ENCODE results near the gene JAKMIP2.

The JAKMIP2 gene

DNA sequence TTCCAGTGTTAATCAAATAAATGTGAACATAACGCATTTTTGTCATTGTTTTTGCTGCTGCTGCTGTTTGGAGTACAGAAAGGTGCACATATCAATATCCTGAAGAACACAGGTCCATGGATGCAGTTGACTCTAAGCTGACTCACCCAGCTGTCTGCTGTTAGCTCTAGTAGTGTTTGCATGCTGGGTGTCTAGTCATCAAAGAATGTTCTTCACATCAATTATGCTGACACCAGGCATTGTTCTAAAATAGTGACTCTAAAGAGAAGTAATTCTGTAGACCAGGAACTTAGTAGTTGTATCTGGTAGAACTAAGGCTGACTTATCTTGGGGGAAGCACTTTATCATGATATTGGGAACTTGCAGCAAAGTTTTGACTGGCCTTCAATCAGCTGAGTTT, 217.0 kb downstream of the JAKMIP2 start:
- Histone ChIP-seq H4K20me1 (ENCODE audit: insufficient read depth, low read length, poor library complexity, severe bottlenecking) (no peaks in the 10 kb centered on the region), H2AFZ (ENCODE audit: low read length) (no peak overlapping the region), H3K79me2 (ENCODE audit: insufficient read depth, low read length) (no peaks in the 10 kb centered on the region), H3K9me3 (ENCODE audit: insufficient read depth, low read depth, low read length) (no peaks in the 10 kb centered on the region), H3K4me1 (ENCODE audit: insufficient read depth, low read length, poor library complexity, severe bottlenecking) (no peaks in the 10 kb centered on the region), H3K36me3 (ENCODE audit: insufficient read depth, low read length) (no peaks in the 10 kb centered on the region), H3K4me2 (ENCODE audit: low read depth, low read length, poor library complexity, severe bottlenecking) (no peak overlapping the region), H3F3A (ENCODE audit: low read depth) (no peaks in the 10 kb centered on the region), H3K27me3 (ENCODE audit: insufficient read depth, low read length, poor library complexity, severe bottlenecking) (no peaks in the 10 kb centered on the region), H3K9ac (ENCODE audit: low read depth, low read length, poor library complexity, severe bottlenecking) (no peak overlapping the region), H3K9me2 (replicated peaks; ENCODE audit: low read depth, low read length) (no peaks in the 10 kb centered on the region), H3K4me3 (ENCODE audit: low read length, poor library complexity, severe bottlenecking) (no peak overlapping the region)
- no peak for TF ChIP-seq EZH2phosphoT487 (IDR thresholded peaks at IDR 0.05; ENCODE audit: borderline replicate concordance)
- TF ChIP-seq, protein P1, sequence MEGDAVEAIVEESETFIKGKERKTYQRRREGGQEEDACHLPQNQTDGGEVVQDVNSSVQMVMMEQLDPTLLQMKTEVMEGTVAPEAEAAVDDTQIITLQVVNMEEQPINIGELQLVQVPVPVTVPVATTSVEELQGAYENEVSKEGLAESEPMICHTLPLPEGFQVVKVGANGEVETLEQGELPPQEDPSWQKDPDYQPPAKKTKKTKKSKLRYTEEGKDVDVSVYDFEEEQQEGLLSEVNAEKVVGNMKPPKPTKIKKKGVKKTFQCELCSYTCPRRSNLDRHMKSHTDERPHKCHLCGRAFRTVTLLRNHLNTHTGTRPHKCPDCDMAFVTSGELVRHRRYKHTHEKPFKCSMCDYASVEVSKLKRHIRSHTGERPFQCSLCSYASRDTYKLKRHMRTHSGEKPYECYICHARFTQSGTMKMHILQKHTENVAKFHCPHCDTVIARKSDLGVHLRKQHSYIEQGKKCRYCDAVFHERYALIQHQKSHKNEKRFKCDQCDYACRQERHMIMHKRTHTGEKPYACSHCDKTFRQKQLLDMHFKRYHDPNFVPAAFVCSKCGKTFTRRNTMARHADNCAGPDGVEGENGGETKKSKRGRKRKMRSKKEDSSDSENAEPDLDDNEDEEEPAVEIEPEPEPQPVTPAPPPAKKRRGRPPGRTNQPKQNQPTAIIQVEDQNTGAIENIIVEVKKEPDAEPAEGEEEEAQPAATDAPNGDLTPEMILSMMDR (conservative IDR thresholded peaks at IDR 0.05; ENCODE audit: low read length): no peak

DNA sequence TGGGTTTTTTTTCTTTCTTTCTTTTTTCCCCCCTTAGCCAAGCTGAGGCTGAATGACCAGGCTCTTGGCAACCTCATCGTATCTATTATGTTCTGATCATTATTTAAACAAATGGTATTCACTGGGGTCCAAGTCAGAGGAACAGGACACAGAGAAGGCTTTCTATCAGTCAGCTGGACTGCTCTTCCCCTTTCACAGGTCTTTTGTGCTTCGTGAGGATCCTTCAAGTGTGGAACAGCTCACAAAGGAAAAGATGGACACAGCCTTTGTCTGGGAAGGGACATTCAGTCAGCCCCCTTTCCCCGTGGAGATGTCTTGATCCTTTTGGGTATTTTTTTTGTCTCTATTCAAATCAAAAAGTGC, 218.4 kb downstream of the JAKMIP2 start:
- Histone ChIP-seq H3K4me1 (ENCODE audit: insufficient read depth, low read length, poor library complexity, severe bottlenecking) (no peaks in the 10 kb centered on the region), H3K4me3 (ENCODE audit: low read length, poor library complexity, severe bottlenecking) (no peak overlapping the region), H3K9me2 (replicated peaks; ENCODE audit: low read depth, low read length) (no peaks in the 10 kb centered on the region), H3K36me3 (ENCODE audit: insufficient read depth, low read length) (no peaks in the 10 kb centered on the region), H3F3A (ENCODE audit: low read depth) (no peaks in the 10 kb centered on the region), H3K4me2 (ENCODE audit: low read depth, low read length, poor library complexity, severe bottlenecking) (no peak overlapping the region), H2AFZ (ENCODE audit: low read length) (no peak overlapping the region), H3K9ac (ENCODE audit: low read depth, low read length, poor library complexity, severe bottlenecking) (no peak overlapping the region), H3K9me3 (ENCODE audit: insufficient read depth, low read depth, low read length) (no peaks in the 10 kb centered on the region), H3K79me2 (ENCODE audit: insufficient read depth, low read length) (no peaks in the 10 kb centered on the region), H3K27me3 (ENCODE audit: insufficient read depth, low read length, poor library complexity, severe bottlenecking) (no peaks in the 10 kb centered on the region), H4K20me1 (ENCODE audit: insufficient read depth, low read length, poor library complexity, severe bottlenecking) (no peaks in the 10 kb centered on the region)
- no peak for TF ChIP-seq EZH2phosphoT487 (IDR thresholded peaks at IDR 0.05; ENCODE audit: borderline replicate concordance)
- TF ChIP-seq, protein P1 (conservative IDR thresholded peaks at IDR 0.05; ENCODE audit: low read length): no peak

DNA sequence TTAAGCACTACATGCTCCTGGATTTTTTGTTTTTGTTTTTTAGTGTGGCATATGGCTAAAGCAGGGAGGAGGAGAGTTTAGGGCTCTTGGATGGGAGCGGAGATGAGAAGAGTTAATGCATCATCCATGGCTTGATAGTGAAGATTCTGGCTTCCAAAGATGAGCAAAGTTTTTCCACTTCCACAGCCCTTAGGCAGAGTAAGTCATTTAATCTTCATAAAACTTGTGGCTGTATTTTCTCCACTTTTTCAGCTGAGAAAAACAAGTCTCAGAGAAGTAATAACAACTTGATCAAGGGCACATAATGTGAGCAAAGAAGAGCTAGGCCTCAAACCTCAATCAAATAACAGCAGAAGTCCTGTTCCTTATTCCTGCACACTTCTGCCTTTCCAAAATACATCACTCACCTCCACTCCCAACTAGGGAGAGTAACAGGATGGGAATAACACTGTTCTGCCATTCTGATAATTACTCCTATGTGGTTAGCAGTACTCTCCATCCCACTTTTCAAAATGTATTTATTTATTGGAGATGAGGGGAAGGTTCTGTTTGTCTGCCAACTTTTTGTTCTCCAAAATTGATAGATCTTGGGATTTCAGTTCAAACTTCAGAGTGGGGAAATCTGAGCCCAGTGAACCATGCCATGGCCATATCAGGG, 218.9 kb downstream of the JAKMIP2 start:
- no peak for TF ChIP-seq EZH2phosphoT487 (IDR thresholded peaks at IDR 0.05; ENCODE audit: borderline replicate concordance)
- TF ChIP-seq, protein P1 (conservative IDR thresholded peaks at IDR 0.05; ENCODE audit: low read length): no peak
- Histone ChIP-seq H3K9me3 (ENCODE audit: insufficient read depth, low read depth, low read length) (no peaks in the 10 kb centered on the region), H3K27me3 (ENCODE audit: insufficient read depth, low read length, poor library complexity, severe bottlenecking) (no peaks in the 10 kb centered on the region), H3K4me3 (ENCODE audit: low read length, poor library complexity, severe bottlenecking) (no peak overlapping the region), H2AFZ (ENCODE audit: low read length) (no peak overlapping the region), H4K20me1 (ENCODE audit: insufficient read depth, low read length, poor library complexity, severe bottlenecking) (no peaks in the 10 kb centered on the region), H3F3A (ENCODE audit: low read depth) (no peaks in the 10 kb centered on the region), H3K9me2 (replicated peaks; ENCODE audit: low read depth, low read length) (no peaks in the 10 kb centered on the region), H3K9ac (ENCODE audit: low read depth, low read length, poor library complexity, severe bottlenecking) (no peak overlapping the region), H3K4me1 (ENCODE audit: insufficient read depth, low read length, poor library complexity, severe bottlenecking) (no peaks in the 10 kb centered on the region), H3K4me2 (ENCODE audit: low read depth, low read length, poor library complexity, severe bottlenecking) (no peak overlapping the region), H3K36me3 (ENCODE audit: insufficient read depth, low read length) (no peaks in the 10 kb centered on the region), H3K79me2 (ENCODE audit: insufficient read depth, low read length) (no peaks in the 10 kb centered on the region)
